GM12874 (cell line): ENCODE data around the gene PRUNE2.

Experiments
- CTCF ChIP-seq: IDR thresholded peaks from 2 replicates; pipeline ENCODE4 v1.5.1; 2011; ENCODE audit warnings: low read depth, mild to moderate bottlenecking, control low read depth, low read length, moderate library complexity; ENCODE audit not compliant: insufficient read depth

Gene PRUNE2

GRCh38 chr9:76598981-76599380, 306.9 kb downstream of the PRUNE2 start:
- TF ChIP-seq CTCF = no peak

GRCh38 chr9:76595645-76596044, 310.3 kb downstream of the PRUNE2 start:
- no peak for TF ChIP-seq CTCF

- no peak for TF ChIP-seq CTCF
Measured at GRCh38 chr9:76594764-76595424, 311.0 kb downstream of the PRUNE2 start.

- TF ChIP-seq CTCF = no peak
Measured at GRCh38 chr9:76592974-76593347, 313.0 kb downstream of the PRUNE2 start.

- TF ChIP-seq CTCF = no peak
Measured at GRCh38 chr9:76592091-76592973, 313.6 kb downstream of the PRUNE2 start.

GRCh38 chr9:76591256-76591950, 314.5 kb downstream of the PRUNE2 start:
- no peak for TF ChIP-seq CTCF

GRCh38 chr9:76588316-76588715, 317.6 kb downstream of the PRUNE2 start:
- TF ChIP-seq CTCF = no peak
